ENCODE results near the gene NUP85. TPM values are rescaled to one million over a fixed set of nuclear protein-coding genes. Genes with fewer than 3 reads are reported as not detected.

Gene NUP85
- total RNA-seq, 3 donors from 2014 or later: 37.1 to 40.2 (median 37.7) TPM

GRCh38 chr17:75231071-75231470, 25.6 kb downstream of the NUP85 start:
- TF ChIP-seq POLR2A (IDR thresholded peaks at IDR 0.05) (no peak), CTCF (IDR thresholded peaks at IDR 0.05) (no peak), POLR2AphosphoS5 (IDR thresholded peaks at IDR 0.05) (no peak)
- DNase-seq (ENCODE audit: low spot score in 2 of 2): no peak
- intact Hi-C loops (cut with DNase I; ENCODE audit: low total_unique reads): no loop called here
- no peaks in the 10 kb centered on the region for H3K27me3 ChIP-seq
- H3K9me3 ChIP-seq: no peaks in the 10 kb centered on the region
- no peak overlapping the region for H3K27ac ChIP-seq
- no peak overlapping the region for H3K4me3 ChIP-seq
- peaks cover 15% of the 10 kb centered on the region for H3K36me3 ChIP-seq
- no peaks in the 10 kb centered on the region for H3K4me1 ChIP-seq

GRCh38 chr17:75231741-75232464, 26.4 kb downstream of the NUP85 start:
- H3K36me3 ChIP-seq: peaks cover 12% of the 10 kb centered on the region
- H3K27me3 ChIP-seq: no peaks in the 10 kb centered on the region
- no peak for DNase-seq (ENCODE audit: low spot score in 2 of 2)
- TF ChIP-seq POLR2AphosphoS5 (IDR thresholded peaks at IDR 0.05) (no peak), CTCF (IDR thresholded peaks at IDR 0.05) (no peak), POLR2A (IDR thresholded peaks at IDR 0.05) (no peak)
- no peak overlapping the region for H3K4me3 ChIP-seq
- intact Hi-C loops (cut with DNase I; ENCODE audit: low total_unique reads): no loop called here
- no peaks in the 10 kb centered on the region for H3K4me1 ChIP-seq
- H3K9me3 ChIP-seq: no peaks in the 10 kb centered on the region
- no peak overlapping the region for H3K27ac ChIP-seq

DNA sequence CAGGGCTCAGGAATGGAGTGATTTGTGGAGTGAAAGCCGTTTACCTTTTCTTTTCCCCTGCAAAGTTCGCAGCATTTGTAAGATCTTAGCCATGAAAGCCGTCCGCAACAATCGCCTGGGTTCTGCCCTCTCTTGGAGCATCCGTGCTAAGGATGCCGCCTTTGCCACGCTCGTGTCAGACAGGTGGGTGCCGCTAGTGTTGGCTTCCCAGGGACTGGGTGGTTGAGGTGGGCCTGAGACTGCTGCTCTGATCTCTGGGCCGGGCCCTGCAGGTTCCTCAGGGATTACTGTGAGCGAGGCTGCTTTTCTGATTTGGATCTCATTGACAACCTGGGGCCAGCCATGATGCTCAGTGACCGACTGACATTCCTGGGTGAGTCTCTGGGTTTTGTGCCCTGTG, 27.3 kb downstream of the NUP85 start:
- TF ChIP-seq POLR2A (IDR thresholded peaks at IDR 0.05): no peak
- no peak for TF ChIP-seq CTCF (IDR thresholded peaks at IDR 0.05)
- no peak for TF ChIP-seq POLR2AphosphoS5 (IDR thresholded peaks at IDR 0.05)
- H3K4me1 ChIP-seq: no peaks in the 10 kb centered on the region
- H3K36me3 ChIP-seq: peaks cover 12% of the 10 kb centered on the region
- H3K27me3 ChIP-seq: no peaks in the 10 kb centered on the region
- DNase-seq (ENCODE audit: low spot score in 2 of 2): no peak
- no peak overlapping the region for H3K27ac ChIP-seq
- no peak overlapping the region for H3K4me3 ChIP-seq
- no peaks in the 10 kb centered on the region for H3K9me3 ChIP-seq
- intact Hi-C loops (cut with DNase I; ENCODE audit: low total_unique reads): no loop called here

GRCh38 chr17:75237100-75238014, 31.9 kb downstream of the NUP85 start:
- DNase-seq (ENCODE audit: low spot score in 2 of 2): no peak
- peaks cover 14% of the 10 kb centered on the region for H3K36me3 ChIP-seq
- intact Hi-C loops (cut with DNase I; ENCODE audit: low total_unique reads): no loop called here
- TF ChIP-seq CTCF (IDR thresholded peaks at IDR 0.05) (no peak), POLR2A (IDR thresholded peaks at IDR 0.05) (no peak), POLR2AphosphoS5 (IDR thresholded peaks at IDR 0.05) (no peak)
- no peak overlapping the region for H3K4me3 ChIP-seq
- H3K9me3 ChIP-seq: no peaks in the 10 kb centered on the region
- H3K27ac ChIP-seq: no peak overlapping the region
- H3K27me3 ChIP-seq: no peaks in the 10 kb centered on the region
- no peaks in the 10 kb centered on the region for H3K4me1 ChIP-seq
